GM18517 (cell line): Measurements from ENCODE around the gene IRX5.

ENCODE experiments used
- ATAC-seq: cut with Tn5 transposase; IDR thresholded peaks from one replicate; pipeline ENCODE4 v1.9.1; 2021; ENCODE audit warnings: mild to moderate bottlenecking, moderate library complexity; ENCODE audit not compliant: unreplicated experiment

Gene IRX5

GRCh38 chr16:54929090-54930004 lies 1.3 kb upstream of the IRX5 start:
- peak; percentile 93 for ATAC-seq

GRCh38 chr16:54930869-54931119 lies 129 bp downstream of the IRX5 start:
- no peak for ATAC-seq

GRCh38 chr16:54931120-54932014 lies 702 bp downstream of the IRX5 start:
- ATAC-seq: no peak

GRCh38 chr16:54932021-54932660 lies 1.5 kb downstream of the IRX5 start:
- no peak for ATAC-seq

- no peak for ATAC-seq
Observed at GRCh38 chr16:54932737-54933254, 2.1 kb downstream of the IRX5 start.

- ATAC-seq: no peak
Observed at GRCh38 chr16:54933281-54934011, 2.8 kb downstream of the IRX5 start.

GRCh38 chr16:54934481-54935265 lies 4.0 kb downstream of the IRX5 start:
- no peak for ATAC-seq

- no peak for ATAC-seq
Observed at GRCh38 chr16:54935266-54935968, 4.8 kb downstream of the IRX5 start.

GRCh38 chr16:54936201-54936978 lies 5.7 kb downstream of the IRX5 start:
- no peak for ATAC-seq

- no peak for ATAC-seq
Observed at GRCh38 chr16:54936979-54937670, 6.5 kb downstream of the IRX5 start.

- ATAC-seq: no peak
Observed at GRCh38 chr16:54937671-54938211, 7.1 kb downstream of the IRX5 start.

- no peak for ATAC-seq
Observed at GRCh38 chr16:54938212-54939028, 7.8 kb downstream of the IRX5 start.

GRCh38 chr16:54939029-54939346 lies 8.3 kb downstream of the IRX5 start:
- ATAC-seq: no peak

GRCh38 chr16:54939510-54940278 lies 9.0 kb downstream of the IRX5 start:
- no peak for ATAC-seq

GRCh38 chr16:54940279-54940604 lies 9.6 kb downstream of the IRX5 start:
- ATAC-seq: no peak

- ATAC-seq: no peak
Observed at GRCh38 chr16:54942353-54942943, 11.8 kb downstream of the IRX5 start.
